Measurements from ENCODE around the gene ATP8B4. TPM values are rescaled to one million over a fixed set of nuclear protein-coding genes. Genes with fewer than 3 reads are reported as not detected.

Gene ATP8B4, protein sequence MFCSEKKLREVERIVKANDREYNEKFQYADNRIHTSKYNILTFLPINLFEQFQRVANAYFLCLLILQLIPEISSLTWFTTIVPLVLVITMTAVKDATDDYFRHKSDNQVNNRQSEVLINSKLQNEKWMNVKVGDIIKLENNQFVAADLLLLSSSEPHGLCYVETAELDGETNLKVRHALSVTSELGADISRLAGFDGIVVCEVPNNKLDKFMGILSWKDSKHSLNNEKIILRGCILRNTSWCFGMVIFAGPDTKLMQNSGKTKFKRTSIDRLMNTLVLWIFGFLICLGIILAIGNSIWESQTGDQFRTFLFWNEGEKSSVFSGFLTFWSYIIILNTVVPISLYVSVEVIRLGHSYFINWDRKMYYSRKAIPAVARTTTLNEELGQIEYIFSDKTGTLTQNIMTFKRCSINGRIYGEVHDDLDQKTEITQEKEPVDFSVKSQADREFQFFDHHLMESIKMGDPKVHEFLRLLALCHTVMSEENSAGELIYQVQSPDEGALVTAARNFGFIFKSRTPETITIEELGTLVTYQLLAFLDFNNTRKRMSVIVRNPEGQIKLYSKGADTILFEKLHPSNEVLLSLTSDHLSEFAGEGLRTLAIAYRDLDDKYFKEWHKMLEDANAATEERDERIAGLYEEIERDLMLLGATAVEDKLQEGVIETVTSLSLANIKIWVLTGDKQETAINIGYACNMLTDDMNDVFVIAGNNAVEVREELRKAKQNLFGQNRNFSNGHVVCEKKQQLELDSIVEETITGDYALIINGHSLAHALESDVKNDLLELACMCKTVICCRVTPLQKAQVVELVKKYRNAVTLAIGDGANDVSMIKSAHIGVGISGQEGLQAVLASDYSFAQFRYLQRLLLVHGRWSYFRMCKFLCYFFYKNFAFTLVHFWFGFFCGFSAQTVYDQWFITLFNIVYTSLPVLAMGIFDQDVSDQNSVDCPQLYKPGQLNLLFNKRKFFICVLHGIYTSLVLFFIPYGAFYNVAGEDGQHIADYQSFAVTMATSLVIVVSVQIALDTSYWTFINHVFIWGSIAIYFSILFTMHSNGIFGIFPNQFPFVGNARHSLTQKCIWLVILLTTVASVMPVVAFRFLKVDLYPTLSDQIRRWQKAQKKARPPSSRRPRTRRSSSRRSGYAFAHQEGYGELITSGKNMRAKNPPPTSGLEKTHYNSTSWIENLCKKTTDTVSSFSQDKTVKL
- total RNA-seq (under 1 TPM in 1 of 2 experiments, not detected in 1; 0.31 TPM), total RNA-seq (0.75 to 13.4 (median 3.1) reads per million in 172 experiments)
- polyA plus RNA-seq (2013, experiment 1 of 2) = 1.5 TPM
- polyA plus RNA-seq (2013, experiment 2 of 2) = 1.2 TPM

GRCh38 chr15:50119063-50120040 is at the start of gene ATP8B4:
Gene ATP8B4, minus strand, starts transcription at chr15:50119233. Its CDS starts 12,267 bp downstream, at chr15:50106966.
- no peak for DNase-seq
- H3K36me3 Mint-ChIP-seq (ENCODE audit: low read depth) = no peaks in the 10 kb centered on the region
- no peak within 1 kb of the TSS for H3K4me3 ChIP-seq (ENCODE audit: low read length)
- peaks cover 6% of the 10 kb centered on the region for H3K9me3 Mint-ChIP-seq
- no peak for ATAC-seq (ENCODE audit: poor library complexity)
- no peak within 1 kb of the TSS for H3K27ac Mint-ChIP-seq
- H3K36me3 ChIP-seq (ENCODE audit: insufficient read depth, low read length) = no peaks in the 10 kb centered on the region
- no peak for TF ChIP-seq CTCF (IDR thresholded peaks at IDR 0.05)
- intact Hi-C loops (cut with DNase I, micrococcal nuclease) = no loop called here
- ChIA-PET POLR2A (interaction anchor here (0.6 kb wide), 1 partner anchor 253 kb away, joined by 4 read pairs; no protein-coding TSS in a partner anchor), CTCF (interaction anchor here (1.5 kb wide), 1 partner anchor 11 kb away, joined by 3 read pairs; no protein-coding TSS in a partner anchor)
- no peak within 1 kb of the TSS for H3K27ac ChIP-seq (ENCODE audit: low read depth in 1 of 2, low read length in 2 of 2)
- H3K4me1 ChIP-seq (ENCODE audit: insufficient read depth, low read length) = no peaks in the 10 kb centered on the region
- H3K9me3 ChIP-seq (ENCODE audit: control insufficient read depth in 1 of 2, insufficient read depth in 1 of 2, low read length in 2 of 2) = peaks cover 0 to 3% of the 10 kb centered on the region in 2 experiments
- no peaks in the 10 kb centered on the region for H3K27me3 ChIP-seq (ENCODE audit: control insufficient read depth in 1 of 2, insufficient read depth in 2 of 2, low read length in 2 of 2)
- H3K27me3 Mint-ChIP-seq = peaks cover 2% of the 10 kb centered on the region
- H3K4me1 Mint-ChIP-seq (ENCODE audit: low read depth) = peaks cover 11% of the 10 kb centered on the region
- no peak within 1 kb of the TSS for H3K4me3 Mint-ChIP-seq

DNA sequence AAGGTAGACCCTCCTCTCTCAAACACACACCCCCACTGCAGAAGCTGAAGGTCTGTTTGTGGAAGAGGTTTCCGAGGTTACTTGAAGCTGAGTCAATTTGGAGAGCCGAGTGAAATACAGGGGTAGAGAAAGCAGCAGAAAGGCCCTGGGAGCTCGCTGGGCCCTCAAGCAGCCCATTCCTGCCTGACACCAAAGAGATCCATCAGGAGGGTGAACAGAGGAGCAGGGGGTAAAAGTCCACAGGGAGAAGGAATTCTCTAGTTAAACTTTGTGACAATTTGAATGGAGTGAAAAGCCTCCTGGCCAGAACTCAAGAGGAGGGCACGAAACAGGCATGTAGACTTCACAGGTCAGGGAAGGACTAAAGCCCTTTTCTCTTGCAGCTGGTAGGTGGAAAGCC is 49.3 kb upstream of the ATP8B4 start:
- DNase-seq = no peak
- Histone ChIP-seq H3K36me3 (ENCODE audit: insufficient read depth, low read length) (no peaks in the 10 kb centered on the region), H3K27ac (ENCODE audit: low read depth in 1 of 2, low read length in 2 of 2) (no peak overlapping the region), H3K27me3 (ENCODE audit: control insufficient read depth in 1 of 2, insufficient read depth in 2 of 2, low read length in 2 of 2) (peaks cover 0 to 4% of the 10 kb centered on the region in 2 experiments), H3K4me3 (ENCODE audit: low read length) (no peak overlapping the region), H3K9me3 (ENCODE audit: control insufficient read depth in 1 of 2, insufficient read depth in 1 of 2, low read length in 2 of 2) (peaks cover 0 to 12% of the 10 kb centered on the region in 2 experiments), H3K4me1 (ENCODE audit: insufficient read depth, low read length) (no peaks in the 10 kb centered on the region)
- no peaks in the 10 kb centered on the region for H3K36me3 Mint-ChIP-seq (ENCODE audit: low read depth)
- intact Hi-C loops (cut with DNase I, micrococcal nuclease) = no loop called here
- TF ChIP-seq CTCF (IDR thresholded peaks at IDR 0.05) = no peak
- no peaks in the 10 kb centered on the region for H3K9me3 Mint-ChIP-seq
- peaks cover 19% of the 10 kb centered on the region for H3K27me3 Mint-ChIP-seq
- ChIA-PET POLR2A (no interaction called here), CTCF (no interaction called here)
- no peaks in the 10 kb centered on the region for H3K4me1 Mint-ChIP-seq (ENCODE audit: low read depth)
- ATAC-seq (ENCODE audit: poor library complexity) = no peak
- no peak overlapping the region for H3K27ac Mint-ChIP-seq
- no peak overlapping the region for H3K4me3 Mint-ChIP-seq

Measured in CD4-positive, alpha-beta T cell (primary cell).